Left lung (tissue), 10 donors: ENCODE data around the gene EIF1AD. TPM values are rescaled to one million over a fixed set of nuclear protein-coding genes. Genes with fewer than 3 reads are reported as not detected.
"Not testable (repeated sequence)": the region's sequence is repeated elsewhere in the genome, so short reads cannot be mapped to it uniquely, and the experiment has no call there.

ENCODE experiments used
- ATAC-seq: fragments of 200-7000 bp; cut with Tn5 transposase; one replicate; pipeline ENCODE4 v1.9.1; 2020; ENCODE audit warnings: moderate library complexity
- DNase-seq, 4 donors: peaks; one replicate each; pipeline ENCODE4 v3.0.0-alpha.2; 2013 to 2020
- H3K27ac ChIP-seq, 2 donors: fragments of 200-600 bp; sonication (generic) in 1 of 2; one replicate each; pipeline versions ENCODE4 v1.5.0 to v1.8.0; 2020 to 2021
- H3K27me3 ChIP-seq, 2 donors: fragments of 200-600 bp; sonication (generic) in 1 of 2; one replicate each; pipeline versions ENCODE4 v1.5.0 to v1.8.0; 2020 to 2021
- H3K36me3 ChIP-seq, 2 donors: fragments of 200-600 bp; sonication (generic) in 1 of 2; one replicate each; pipeline versions ENCODE4 v1.5.0 to v1.8.0; 2020 to 2021
- H3K4me1 ChIP-seq, 2 donors: fragments of 200-600 bp; one replicate each; pipeline ENCODE4 v1.8.0; 2021
- H3K4me3 ChIP-seq, 2 donors: fragments of 200-600 bp; sonication (generic) in 1 of 2; one replicate each; pipeline versions ENCODE4 v1.5.0 to v1.8.0; 2020 to 2021; ENCODE audit warnings: mild to moderate bottlenecking in 1 of 2
- H3K9me3 ChIP-seq, 2 donors: fragments of 200-600 bp; sonication (generic) in 1 of 2; one replicate each; pipeline versions ENCODE4 v1.5.0 to v1.8.0; 2020 to 2021
- CTCF ChIP-seq, 2 donors: fragments of 200-600 bp; sonication (generic) in 1 of 2; IDR thresholded peaks; one replicate each; pipeline versions ENCODE4 v1.5.0 to v1.8.0; 2021; ENCODE audit warnings: antibody characterized with exemption in 2 of 2
- intact Hi-C, 2 donors: fragments of 100-400 bp; cut with DNase I; formaldehyde crosslinking; loops; one replicate each; pipeline versions ENCODE4 v1.11.2 to v1.14.2; 2022
- polyA plus RNA-seq, 6 donors: library from polyadenylated mRNA; unstranded; fragments of 120-200 nt; gene quantifications; one replicate each; pipeline ENCODE4 v1.2.1, GENCODE V29; 2013; ENCODE audit not compliant: insufficient read length in 6 of 6
- total RNA-seq, 2 donors: library from RNA; stranded (reverse); fragmentation: NEBNext Ultra II Directional; extraction: Animal tissue kit (Norgen Biotek cat#: 25700); gene quantifications; one replicate each; pipeline ENCODE4 v1.2.1, GENCODE V29; 2021
- donor health status: DM: no; HTN: yes; CAD: no.
- donor health status: DM: no; HTN: no; CAD: no.

Gene EIF1AD
- total and polyA plus RNA-seq, 8 donors: 23.6 to 30.5 (median 28.8) TPM

GRCh38 chr11:65952052-65952521 is 49.9 kb downstream of the EIF1AD start:
- Histone ChIP-seq H3K4me1 (no peaks in the 10 kb centered on the region), H3K9me3 (no peaks in the 10 kb centered on the region), H3K27ac (no peak overlapping the region), H3K36me3 (no peaks in the 10 kb centered on the region), H3K27me3 (peaks cover 0 to 29% of the 10 kb centered on the region in 2 donors), H3K4me3 (no peak overlapping the region)
- DNase-seq (no peak), ATAC-seq (no peak)
- no peak for TF ChIP-seq CTCF (IDR thresholded peaks at IDR 0.05)
- intact Hi-C loops: no loop called here

DNA sequence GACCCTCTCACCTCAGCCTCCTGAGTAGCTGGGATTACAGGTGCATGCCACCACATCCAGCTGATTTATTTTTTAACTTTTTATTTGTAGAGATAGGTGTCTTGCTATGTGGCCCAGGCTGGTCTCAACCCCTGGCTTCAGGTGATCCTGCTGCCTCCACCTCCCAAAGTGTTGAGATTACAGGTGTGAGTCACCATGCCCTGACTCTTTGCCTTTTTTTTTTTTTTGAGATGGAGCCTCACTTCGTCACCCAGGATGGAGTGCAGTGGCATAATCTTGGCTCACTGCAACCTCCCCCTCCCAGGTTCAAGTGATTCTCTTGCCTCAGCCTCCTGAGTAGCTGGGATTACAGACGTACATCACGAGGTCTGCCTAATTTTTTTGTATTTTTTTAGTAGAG is 50.3 kb downstream of the EIF1AD start:
- peaks cover 0 to 30% of the 10 kb centered on the region in 2 donors for H3K27me3 ChIP-seq
- H3K36me3 ChIP-seq, H3K4me3 ChIP-seq, H3K9me3 ChIP-seq, intact Hi-C loops, ATAC-seq, H3K4me1 ChIP-seq, H3K27ac ChIP-seq, DNase-seq: not testable (repeated sequence)

GRCh38 chr11:65950711-65951110 is 51.2 kb downstream of the EIF1AD start:
- H3K4me1 ChIP-seq, intact Hi-C loops, H3K4me3 ChIP-seq, ATAC-seq, DNase-seq, H3K27ac ChIP-seq, H3K36me3 ChIP-seq, H3K9me3 ChIP-seq: not testable (repeated sequence)
- peaks cover 0 to 29% of the 10 kb centered on the region in 2 donors for H3K27me3 ChIP-seq

DNA sequence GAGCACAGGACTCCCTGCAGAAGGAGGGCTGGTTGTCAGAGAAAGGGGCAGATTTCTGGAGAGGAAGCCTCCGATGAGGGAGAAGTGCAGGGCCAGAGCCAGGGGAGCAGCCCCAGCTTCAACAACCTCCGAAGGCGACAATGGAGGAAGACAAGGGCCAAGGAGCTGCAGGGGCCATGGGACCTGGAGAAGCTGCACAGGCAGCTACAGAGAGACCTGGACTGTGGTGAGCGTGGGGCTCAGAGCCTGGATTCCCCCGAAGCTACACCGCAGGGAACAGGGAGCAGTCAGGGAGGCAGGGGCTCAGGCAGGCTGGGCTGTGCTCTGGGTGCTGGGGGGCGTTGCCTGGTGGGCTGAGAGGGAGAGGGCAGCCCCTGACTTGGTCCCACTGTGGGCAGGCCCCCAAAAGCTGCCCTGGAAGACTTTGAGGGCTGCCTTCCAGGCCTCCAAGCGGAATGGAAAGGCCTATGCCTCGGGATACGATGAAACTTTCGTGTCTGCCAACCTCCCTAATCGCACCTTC is 54.3 kb downstream of the EIF1AD start:
- no peak for TF ChIP-seq CTCF (IDR thresholded peaks at IDR 0.05)
- H3K36me3 ChIP-seq: no peaks in the 10 kb centered on the region
- no peaks in the 10 kb centered on the region for H3K9me3 ChIP-seq
- intact Hi-C loops: no loop called here
- peaks cover 0 to 10% of the 10 kb centered on the region in 2 donors for H3K27me3 ChIP-seq
- no peak overlapping the region for H3K27ac ChIP-seq
- DNase-seq: peak in 1 of 4 donors; percentile 41
- no peak for ATAC-seq
- H3K4me3 ChIP-seq: no peak overlapping the region
- H3K4me1 ChIP-seq: no peaks in the 10 kb centered on the region

DNA sequence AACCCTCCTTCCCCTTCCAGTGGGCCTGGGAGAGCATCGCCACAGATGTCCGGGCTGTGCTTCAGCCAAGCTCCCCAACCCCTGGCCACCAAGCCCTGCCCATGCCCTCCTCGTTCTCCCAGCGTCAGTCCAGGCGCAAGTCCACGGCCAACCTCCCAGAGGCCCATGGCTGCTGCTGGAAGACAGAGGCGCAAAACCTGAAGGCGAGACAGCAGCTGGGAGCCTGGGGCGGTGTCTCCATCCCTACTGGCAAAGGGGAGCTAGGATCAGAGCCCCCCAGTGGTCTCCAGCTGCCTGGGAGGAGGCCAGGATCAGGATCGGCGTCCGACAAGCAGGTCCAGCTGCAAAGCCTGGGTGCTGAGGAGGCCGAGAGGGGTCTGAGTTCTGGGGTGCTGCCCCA is 54.8 kb downstream of the EIF1AD start:
- Histone ChIP-seq H3K27me3 (peaks cover 0 to 10% of the 10 kb centered on the region in 2 donors), H3K9me3 (no peaks in the 10 kb centered on the region), H3K4me3 (no peak overlapping the region), H3K36me3 (no peaks in the 10 kb centered on the region), H3K4me1 (peaks cover 0 to 4% of the 10 kb centered on the region in 2 donors), H3K27ac (no peak overlapping the region)
- DNase-seq (no peak), ATAC-seq (no peak)
- intact Hi-C loops: no loop called here
- no peak for TF ChIP-seq CTCF (IDR thresholded peaks at IDR 0.05)

DNA sequence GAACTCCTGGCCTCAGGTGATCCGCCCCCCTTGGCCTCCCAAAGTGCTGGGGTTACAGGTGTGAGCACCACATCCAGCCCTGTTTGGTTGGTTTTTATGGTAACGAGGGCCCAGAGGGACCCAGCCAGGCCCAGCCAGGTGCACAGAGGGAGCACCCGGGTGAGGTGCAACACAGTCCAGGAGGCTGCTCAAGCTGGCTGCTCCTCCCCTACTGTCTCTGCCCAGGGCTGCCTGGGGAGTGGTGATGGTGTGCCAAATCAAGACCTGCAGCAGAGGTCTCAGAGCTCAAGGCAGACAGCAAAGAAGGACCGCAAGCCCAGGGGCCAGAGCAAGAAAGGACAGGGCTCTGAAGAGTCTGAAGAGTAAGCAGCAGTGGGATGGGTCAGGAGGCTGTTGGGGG is 55.3 kb downstream of the EIF1AD start:
- intact Hi-C loops: no loop called here
- H3K4me1 ChIP-seq: peaks cover 0 to 9% of the 10 kb centered on the region in 2 donors
- no peaks in the 10 kb centered on the region for H3K36me3 ChIP-seq
- ATAC-seq: no peak
- H3K27ac ChIP-seq: no peak overlapping the region
- peak in 1 of 4 donors; percentile 43 for DNase-seq
- no peak overlapping the region for H3K4me3 ChIP-seq
- no peak for TF ChIP-seq CTCF (IDR thresholded peaks at IDR 0.05)
- no peaks in the 10 kb centered on the region for H3K9me3 ChIP-seq
- H3K27me3 ChIP-seq: peaks cover 0 to 10% of the 10 kb centered on the region in 2 donors

Other genes starting within 250 kb of the EIF1AD start
- gene AP5B1, start 221.2 kb downstream of the EIF1AD start, total RNA-seq: 10 to 100 TPM; 22.6 to 39.0 TPM
- gene AP5B1, start 221.2 kb downstream of the EIF1AD start, polyA plus RNA-seq: 1 to 10 TPM; 2.9 to 4.5 (median 3.5) TPM
- gene OVOL1, start 215.1 kb downstream of the EIF1AD start, total RNA-seq: under 1 TPM; 0.37 to 0.41 TPM
- gene OVOL1, start 215.1 kb downstream of the EIF1AD start, polyA plus RNA-seq: under 1 TPM; 0.20 to 0.45 (median 0.31) TPM
- gene SNX32, start 168.2 kb downstream of the EIF1AD start, total RNA-seq: 1 to 10 TPM in 1 of 2 donors, under 1 TPM in 1; 0.24 to 1.9 TPM
- 1 to 10 TPM; 2.5 to 4.4 (median 3.1) TPM for gene SNX32, start 168.2 kb downstream of the EIF1AD start, polyA plus RNA-seq
- 1,000 to 10,000 TPM in 1 of 2 donors, 100 to 1,000 TPM in 1; 790 to 1,162 TPM for gene CFL1, start 144.0 kb downstream of the EIF1AD start, total RNA-seq
- 100 to 1,000 TPM; 599 to 799 (median 752) TPM for gene CFL1, start 144.0 kb downstream of the EIF1AD start, polyA plus RNA-seq
- 10 to 100 TPM; 43.4 to 50.7 TPM for gene MUS81, start 141.7 kb downstream of the EIF1AD start, total RNA-seq
- 10 to 100 TPM; 44.7 to 55.0 (median 52.0) TPM for gene MUS81, start 141.7 kb downstream of the EIF1AD start, polyA plus RNA-seq
- 100 to 1,000 TPM in 1 of 2 donors, 10 to 100 TPM in 1; 67.6 to 113 TPM for gene EFEMP2, start 129.4 kb downstream of the EIF1AD start, total RNA-seq
- 100 to 1,000 TPM; 111 to 169 (median 152) TPM for gene EFEMP2, start 129.4 kb downstream of the EIF1AD start, polyA plus RNA-seq
- 1 to 10 TPM; 5.8 to 9.1 TPM for gene CTSW, start 122.3 kb downstream of the EIF1AD start, total RNA-seq
- gene CTSW, start 122.3 kb downstream of the EIF1AD start, polyA plus RNA-seq: 1 to 10 TPM; 2.7 to 7.2 (median 5.7) TPM
- 10 to 100 TPM; 56.5 to 69.6 TPM for gene FIBP, start 113.7 kb downstream of the EIF1AD start, total RNA-seq
- 10 to 100 TPM; 72.3 to 83.0 (median 77.7) TPM for gene FIBP, start 113.7 kb downstream of the EIF1AD start, polyA plus RNA-seq
- gene CCDC85B, start 111.5 kb downstream of the EIF1AD start, total RNA-seq: 10 to 100 TPM; 23.3 to 32.0 TPM
- 10 to 100 TPM; 10.0 to 23.8 (median 15.1) TPM for gene CCDC85B, start 111.5 kb downstream of the EIF1AD start, polyA plus RNA-seq
- 10 to 100 TPM in 1 of 2 donors, 1 to 10 TPM in 1; 3.4 to 16.3 TPM for gene FOSL1, start 101.8 kb downstream of the EIF1AD start, total RNA-seq
- under 1 TPM in 4 of 6 donors, not detected in 2; 0.17 to 0.22 (median 0.21) TPM for gene FOSL1, start 101.8 kb downstream of the EIF1AD start, polyA plus RNA-seq
- gene C11orf68, start 83.1 kb downstream of the EIF1AD start, total RNA-seq: 10 to 100 TPM; 29.6 to 35.0 TPM
- 10 to 100 TPM; 31.1 to 36.9 (median 34.4) TPM for gene C11orf68, start 83.1 kb downstream of the EIF1AD start, polyA plus RNA-seq
- 10 to 100 TPM; 61.0 to 64.5 TPM for gene DRAP1, start 82.7 kb downstream of the EIF1AD start, total RNA-seq
- gene DRAP1, start 82.7 kb downstream of the EIF1AD start, polyA plus RNA-seq: 100 to 1,000 TPM in 1 of 6 donors, 10 to 100 TPM in 5; 69.2 to 112 (median 91.8) TPM
- not detected for gene TSGA10IP, start 56.7 kb downstream of the EIF1AD start, total RNA-seq
- 1 to 10 TPM in 1 of 6 donors, under 1 TPM in 4, not detected in 1; 0.26 to 1.0 (median 0.79) TPM for gene TSGA10IP, start 56.7 kb downstream of the EIF1AD start, polyA plus RNA-seq
- 10 to 100 TPM; 34.1 to 50.8 TPM for gene SART1, start 40.4 kb downstream of the EIF1AD start, total RNA-seq
- 10 to 100 TPM; 40.0 to 55.4 (median 46.3) TPM for gene SART1, start 40.4 kb downstream of the EIF1AD start, polyA plus RNA-seq
- gene BANF1, start 346 bp upstream of the EIF1AD start, total RNA-seq: 100 to 1,000 TPM; 161 to 183 TPM
- gene BANF1, start 346 bp upstream of the EIF1AD start, polyA plus RNA-seq: 100 to 1,000 TPM; 211 to 248 (median 228) TPM
- 10 to 100 TPM; 20.3 to 46.5 TPM for gene CST6, start 9.9 kb upstream of the EIF1AD start, total RNA-seq
- gene CST6, start 9.9 kb upstream of the EIF1AD start, polyA plus RNA-seq: 1 to 10 TPM in 1 of 6 donors, under 1 TPM in 5; 0.18 to 1.3 (median 0.46) TPM
- 1 to 10 TPM; 1.2 to 2.6 TPM for gene CATSPER1, start 24.3 kb upstream of the EIF1AD start, total RNA-seq
- gene CATSPER1, start 24.3 kb upstream of the EIF1AD start, polyA plus RNA-seq: under 1 TPM in 1 of 6 donors, not detected in 5; 0.24 TPM
- not detected for gene GAL3ST3, start 47.0 kb upstream of the EIF1AD start, total RNA-seq
- under 1 TPM in 5 of 6 donors, not detected in 1; 0.09 to 0.63 (median 0.20) TPM for gene GAL3ST3, start 47.0 kb upstream of the EIF1AD start, polyA plus RNA-seq
- gene SF3B2, start 50.2 kb upstream of the EIF1AD start, total RNA-seq: 100 to 1,000 TPM; 122 to 160 TPM
- 100 to 1,000 TPM; 192 to 233 (median 218) TPM for gene SF3B2, start 50.2 kb upstream of the EIF1AD start, polyA plus RNA-seq
- gene PACS1, start 68.1 kb upstream of the EIF1AD start, total RNA-seq: 10 to 100 TPM; 53.7 to 54.7 TPM
- 10 to 100 TPM; 50.7 to 57.5 (median 55.6) TPM for gene PACS1, start 68.1 kb upstream of the EIF1AD start, polyA plus RNA-seq